HEK293 (cell line): ENCODE measurements around the gene PIEZO1.

Experiments used
- TCF7L2 ChIP-seq: IDR thresholded peaks from 2 replicates; pipeline ENCODE4 v1.6.1; 2011; ENCODE audit warnings: low read depth, mild to moderate bottlenecking, inconsistent platforms, low read length, moderate library complexity, borderline replicate concordance
- ZBTB17 ChIP-seq: fragments of 450-650 bp; formaldehyde crosslinking; IDR thresholded peaks from 2 replicates; pipeline ENCODE4 v1.5.1; 2016; ENCODE audit warnings: missing biosample characterization, missing genetic modification characterization
- ZBTB49 ChIP-seq: fragments of 450-650 bp; formaldehyde crosslinking; IDR thresholded peaks from 2 replicates; pipeline ENCODE4 v1.5.1; 2016; ENCODE audit warnings: missing biosample characterization, missing genetic modification characterization, low read depth
- ZNF157 ChIP-seq: fragments of 450-650 bp; formaldehyde crosslinking; IDR thresholded peaks from 2 replicates; pipeline ENCODE4 v1.5.1; 2016; ENCODE audit warnings: missing biosample characterization, missing genetic modification characterization
- ZNF175 ChIP-seq: fragments of 450-650 bp; formaldehyde crosslinking; IDR thresholded peaks from 2 replicates; pipeline ENCODE4 v1.5.1; 2016; ENCODE audit warnings: missing biosample characterization, missing genetic modification characterization
- ZNF18 ChIP-seq: fragments of 450-650 bp; formaldehyde crosslinking; IDR thresholded peaks from 2 replicates; pipeline ENCODE4 v1.5.1; 2016; ENCODE audit warnings: missing biosample characterization, missing genetic modification characterization
- ZNF2 ChIP-seq: fragments of 450-650 bp; formaldehyde crosslinking; IDR thresholded peaks from 2 replicates; pipeline ENCODE4 v1.5.1; 2016; ENCODE audit warnings: missing biosample characterization, missing genetic modification characterization
- TF ChIP-seq, protein P1 (sequence below): fragments of 450-650 bp; formaldehyde crosslinking; IDR thresholded peaks from 2 replicates; pipeline ENCODE4 v1.5.1; 2016; ENCODE audit warnings: missing biosample characterization, missing genetic modification characterization
- TF ChIP-seq, protein P2 (sequence below): fragments of 450-650 bp; formaldehyde crosslinking; IDR thresholded peaks from 2 replicates; pipeline ENCODE4 v1.5.1; 2016; ENCODE audit warnings: missing biosample characterization, missing genetic modification characterization

GRCh38 chr16:88796278-88796677, 11.3 kb upstream of the PIEZO1 start:
- TF ChIP-seq, protein P1, sequence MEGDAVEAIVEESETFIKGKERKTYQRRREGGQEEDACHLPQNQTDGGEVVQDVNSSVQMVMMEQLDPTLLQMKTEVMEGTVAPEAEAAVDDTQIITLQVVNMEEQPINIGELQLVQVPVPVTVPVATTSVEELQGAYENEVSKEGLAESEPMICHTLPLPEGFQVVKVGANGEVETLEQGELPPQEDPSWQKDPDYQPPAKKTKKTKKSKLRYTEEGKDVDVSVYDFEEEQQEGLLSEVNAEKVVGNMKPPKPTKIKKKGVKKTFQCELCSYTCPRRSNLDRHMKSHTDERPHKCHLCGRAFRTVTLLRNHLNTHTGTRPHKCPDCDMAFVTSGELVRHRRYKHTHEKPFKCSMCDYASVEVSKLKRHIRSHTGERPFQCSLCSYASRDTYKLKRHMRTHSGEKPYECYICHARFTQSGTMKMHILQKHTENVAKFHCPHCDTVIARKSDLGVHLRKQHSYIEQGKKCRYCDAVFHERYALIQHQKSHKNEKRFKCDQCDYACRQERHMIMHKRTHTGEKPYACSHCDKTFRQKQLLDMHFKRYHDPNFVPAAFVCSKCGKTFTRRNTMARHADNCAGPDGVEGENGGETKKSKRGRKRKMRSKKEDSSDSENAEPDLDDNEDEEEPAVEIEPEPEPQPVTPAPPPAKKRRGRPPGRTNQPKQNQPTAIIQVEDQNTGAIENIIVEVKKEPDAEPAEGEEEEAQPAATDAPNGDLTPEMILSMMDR (tag by site-specific recombination): no peak
- TF ChIP-seq ZBTB49 (tag by site-specific recombination) (no peak), ZNF175 (tag by site-specific recombination) (no peak), ZNF18 (tag by site-specific recombination) (no peak), ZNF157 (tag by site-specific recombination) (no peak), ZNF2 (tag by site-specific recombination) (no peak), TCF7L2 (no peak), ZBTB17 (no peak)
- TF ChIP-seq, protein P2, sequence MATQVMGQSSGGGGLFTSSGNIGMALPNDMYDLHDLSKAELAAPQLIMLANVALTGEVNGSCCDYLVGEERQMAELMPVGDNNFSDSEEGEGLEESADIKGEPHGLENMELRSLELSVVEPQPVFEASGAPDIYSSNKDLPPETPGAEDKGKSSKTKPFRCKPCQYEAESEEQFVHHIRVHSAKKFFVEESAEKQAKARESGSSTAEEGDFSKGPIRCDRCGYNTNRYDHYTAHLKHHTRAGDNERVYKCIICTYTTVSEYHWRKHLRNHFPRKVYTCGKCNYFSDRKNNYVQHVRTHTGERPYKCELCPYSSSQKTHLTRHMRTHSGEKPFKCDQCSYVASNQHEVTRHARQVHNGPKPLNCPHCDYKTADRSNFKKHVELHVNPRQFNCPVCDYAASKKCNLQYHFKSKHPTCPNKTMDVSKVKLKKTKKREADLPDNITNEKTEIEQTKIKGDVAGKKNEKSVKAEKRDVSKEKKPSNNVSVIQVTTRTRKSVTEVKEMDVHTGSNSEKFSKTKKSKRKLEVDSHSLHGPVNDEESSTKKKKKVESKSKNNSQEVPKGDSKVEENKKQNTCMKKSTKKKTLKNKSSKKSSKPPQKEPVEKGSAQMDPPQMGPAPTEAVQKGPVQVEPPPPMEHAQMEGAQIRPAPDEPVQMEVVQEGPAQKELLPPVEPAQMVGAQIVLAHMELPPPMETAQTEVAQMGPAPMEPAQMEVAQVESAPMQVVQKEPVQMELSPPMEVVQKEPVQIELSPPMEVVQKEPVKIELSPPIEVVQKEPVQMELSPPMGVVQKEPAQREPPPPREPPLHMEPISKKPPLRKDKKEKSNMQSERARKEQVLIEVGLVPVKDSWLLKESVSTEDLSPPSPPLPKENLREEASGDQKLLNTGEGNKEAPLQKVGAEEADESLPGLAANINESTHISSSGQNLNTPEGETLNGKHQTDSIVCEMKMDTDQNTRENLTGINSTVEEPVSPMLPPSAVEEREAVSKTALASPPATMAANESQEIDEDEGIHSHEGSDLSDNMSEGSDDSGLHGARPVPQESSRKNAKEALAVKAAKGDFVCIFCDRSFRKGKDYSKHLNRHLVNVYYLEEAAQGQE (tag by site-specific recombination): no peak
